Prostate gland (tissue), 2 donors: Measurements from ENCODE around the gene SMCR8.

Experiments used
- POLR2A ChIP-seq: fragments of 450-650 bp; IDR thresholded peaks from one replicate; pipeline ENCODE4 v1.6.1; 2016; ENCODE audit warnings: antibody characterized with exemption, mild to moderate bottlenecking
- POLR2AphosphoS5 ChIP-seq: sonication (generic); formaldehyde crosslinking; IDR thresholded peaks from one replicate; pipeline ENCODE4 v1.6.1; 2017; ENCODE audit warnings: antibody characterized with exemption
- TF ChIP-seq, protein P1 (sequence below), 4 experiments: fragments of 200-600 bp in 2 of 4; fragments of 450-650 bp in 2 of 4; sonication (generic) in 2 of 4; IDR thresholded peaks; 1 replicate in 3 of 4; 2 replicates in 1 of 4; pipeline ENCODE4 v1.5.1; 2016 to 2019; ENCODE audit warnings: antibody characterized with exemption in 4 of 4, mild to moderate bottlenecking in 2 of 4, moderate library complexity in 2 of 4

DNA sequence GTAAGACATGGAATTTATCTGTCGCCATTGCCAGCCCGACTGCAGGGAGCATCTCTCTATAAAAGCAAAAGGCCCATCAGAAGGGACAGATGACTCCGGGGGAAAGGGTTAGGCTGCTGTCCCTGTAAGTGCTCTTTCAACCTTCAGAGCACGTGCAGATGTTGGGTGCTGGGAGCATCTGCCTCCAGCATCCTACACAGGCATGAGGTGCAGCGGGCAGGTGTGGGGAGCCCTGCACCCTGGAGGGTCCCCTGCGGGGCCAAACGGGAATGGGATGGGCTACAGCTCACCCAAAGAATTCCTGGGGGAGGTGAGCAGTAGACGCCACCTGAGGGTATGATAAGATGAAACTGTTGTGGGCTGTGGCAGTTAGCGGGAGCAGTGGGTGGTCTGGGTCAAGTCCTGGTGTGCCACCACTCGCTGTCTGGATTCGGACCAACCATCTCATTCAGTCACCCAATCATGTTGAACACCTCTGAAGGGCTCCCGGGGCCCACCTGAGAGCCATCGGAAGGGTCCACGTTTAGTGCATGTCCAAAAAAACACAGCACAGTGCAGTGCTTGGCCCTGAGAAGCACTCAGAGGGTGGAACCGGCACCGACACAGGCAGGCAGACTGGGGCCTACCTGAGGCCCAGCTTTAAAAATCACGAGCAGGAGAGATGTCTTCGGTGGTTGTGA is 3.8 kb downstream of the SMCR8 start:
- TF ChIP-seq, protein P1, sequence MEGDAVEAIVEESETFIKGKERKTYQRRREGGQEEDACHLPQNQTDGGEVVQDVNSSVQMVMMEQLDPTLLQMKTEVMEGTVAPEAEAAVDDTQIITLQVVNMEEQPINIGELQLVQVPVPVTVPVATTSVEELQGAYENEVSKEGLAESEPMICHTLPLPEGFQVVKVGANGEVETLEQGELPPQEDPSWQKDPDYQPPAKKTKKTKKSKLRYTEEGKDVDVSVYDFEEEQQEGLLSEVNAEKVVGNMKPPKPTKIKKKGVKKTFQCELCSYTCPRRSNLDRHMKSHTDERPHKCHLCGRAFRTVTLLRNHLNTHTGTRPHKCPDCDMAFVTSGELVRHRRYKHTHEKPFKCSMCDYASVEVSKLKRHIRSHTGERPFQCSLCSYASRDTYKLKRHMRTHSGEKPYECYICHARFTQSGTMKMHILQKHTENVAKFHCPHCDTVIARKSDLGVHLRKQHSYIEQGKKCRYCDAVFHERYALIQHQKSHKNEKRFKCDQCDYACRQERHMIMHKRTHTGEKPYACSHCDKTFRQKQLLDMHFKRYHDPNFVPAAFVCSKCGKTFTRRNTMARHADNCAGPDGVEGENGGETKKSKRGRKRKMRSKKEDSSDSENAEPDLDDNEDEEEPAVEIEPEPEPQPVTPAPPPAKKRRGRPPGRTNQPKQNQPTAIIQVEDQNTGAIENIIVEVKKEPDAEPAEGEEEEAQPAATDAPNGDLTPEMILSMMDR (IDR thresholded peaks at IDR 0.05), result no peak
- TF ChIP-seq POLR2A (no peak), POLR2AphosphoS5 (no peak)
